GM06990 (cell line): ENCODE data around the gene ASCL2.

Experiments
- DNase-seq: peaks from one replicate; pipeline ENCODE4 v3.0.0-alpha.2; 2011; ENCODE audit not compliant: insufficient read length; ENCODE audit errors: extremely low read depth
- H3K27me3 ChIP-seq: replicated peaks from 2 replicates; pipeline ENCODE4 v1.6.0; 2011; ENCODE audit warnings: low read length; ENCODE audit not compliant: control insufficient read depth, insufficient read depth
- H3K36me3 ChIP-seq: 2 replicates; pipeline ENCODE4 v1.5.1; 2011; ENCODE audit warnings: low read length; ENCODE audit not compliant: control insufficient read depth, insufficient read depth
- H3K4me3 ChIP-seq: replicated peaks from 2 replicates; pipeline ENCODE4 v1.5.1; 2011; ENCODE audit warnings: low read depth, mild to moderate bottlenecking, control low read depth, low read length
- TF ChIP-seq, protein P1 (sequence below): IDR thresholded peaks from 2 replicates; pipeline ENCODE4 v1.5.1; 2011; ENCODE audit warnings: low read length, control low read depth, mild to moderate bottlenecking, inconsistent platforms; ENCODE audit not compliant: insufficient read depth, poor library complexity, severe bottlenecking

The ASCL2 gene

DNA sequence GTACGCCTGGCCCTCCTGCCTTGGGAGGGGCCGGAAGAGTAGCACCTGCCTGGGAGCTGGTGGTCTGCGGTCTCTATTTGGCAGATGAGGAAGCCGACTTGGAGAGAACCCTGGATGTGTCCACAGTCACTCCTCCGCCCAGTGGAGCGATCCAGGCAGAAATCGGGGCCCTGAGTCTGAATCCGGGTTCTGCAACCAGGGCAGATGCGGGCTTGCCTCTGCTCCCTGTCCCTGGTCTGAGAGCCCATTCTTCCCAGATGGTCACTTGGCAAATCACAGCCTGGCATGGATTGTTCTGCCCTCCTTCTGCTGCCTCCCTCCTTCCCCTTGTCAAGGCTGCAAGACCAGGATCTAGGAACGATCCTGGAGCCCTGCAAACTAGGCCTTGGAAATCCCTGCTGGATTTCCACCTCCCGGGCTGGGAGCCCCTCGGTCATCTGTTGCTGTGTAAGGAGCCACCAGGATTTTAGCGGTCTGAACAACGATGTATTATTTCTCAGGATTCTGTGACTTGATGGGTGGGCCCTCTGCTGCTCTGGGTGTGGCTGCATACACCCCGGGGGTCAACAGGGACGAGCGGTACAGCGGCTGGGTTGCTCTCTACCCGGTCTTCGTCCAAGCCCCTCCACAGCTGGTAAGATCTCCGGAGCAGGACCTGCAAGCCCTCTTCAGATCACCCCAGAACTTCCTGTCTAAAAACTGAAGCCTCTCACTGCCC, 2.0 kb upstream of the ASCL2 start:
- no peaks in the 10 kb centered on the region; the same call in 1 of the 2 replicates for H3K27me3 ChIP-seq
- DNase-seq, result no peak
- TF ChIP-seq, protein P1, sequence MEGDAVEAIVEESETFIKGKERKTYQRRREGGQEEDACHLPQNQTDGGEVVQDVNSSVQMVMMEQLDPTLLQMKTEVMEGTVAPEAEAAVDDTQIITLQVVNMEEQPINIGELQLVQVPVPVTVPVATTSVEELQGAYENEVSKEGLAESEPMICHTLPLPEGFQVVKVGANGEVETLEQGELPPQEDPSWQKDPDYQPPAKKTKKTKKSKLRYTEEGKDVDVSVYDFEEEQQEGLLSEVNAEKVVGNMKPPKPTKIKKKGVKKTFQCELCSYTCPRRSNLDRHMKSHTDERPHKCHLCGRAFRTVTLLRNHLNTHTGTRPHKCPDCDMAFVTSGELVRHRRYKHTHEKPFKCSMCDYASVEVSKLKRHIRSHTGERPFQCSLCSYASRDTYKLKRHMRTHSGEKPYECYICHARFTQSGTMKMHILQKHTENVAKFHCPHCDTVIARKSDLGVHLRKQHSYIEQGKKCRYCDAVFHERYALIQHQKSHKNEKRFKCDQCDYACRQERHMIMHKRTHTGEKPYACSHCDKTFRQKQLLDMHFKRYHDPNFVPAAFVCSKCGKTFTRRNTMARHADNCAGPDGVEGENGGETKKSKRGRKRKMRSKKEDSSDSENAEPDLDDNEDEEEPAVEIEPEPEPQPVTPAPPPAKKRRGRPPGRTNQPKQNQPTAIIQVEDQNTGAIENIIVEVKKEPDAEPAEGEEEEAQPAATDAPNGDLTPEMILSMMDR, result no peak

GRCh38 chr11:2271327-2272227, 1.2 kb upstream of the ASCL2 start:
- TF ChIP-seq, protein P1, result no peak
- Histone ChIP-seq H3K4me3 (no peak overlapping the region), H3K36me3 (no peaks in the 10 kb centered on the region), H3K27me3 (no peaks in the 10 kb centered on the region; the same call in 1 of the 2 replicates)
- no peak for DNase-seq

More for the DNA sequence above, 2.0 kb upstream of the ASCL2 start:
- no peaks in the 10 kb centered on the region for H3K36me3 ChIP-seq
- no peak overlapping the region for H3K4me3 ChIP-seq

- no peak for DNase-seq
- H3K4me3 ChIP-seq, result no peak overlapping the region
- no peaks in the 10 kb centered on the region; the same call in 1 of the 2 replicates for H3K27me3 ChIP-seq
- TF ChIP-seq, protein P1, result no peak
- H3K36me3 ChIP-seq, result no peaks in the 10 kb centered on the region
Measured at GRCh38 chr11:2271077-2271326, 614 bp upstream of the ASCL2 start.

DNA sequence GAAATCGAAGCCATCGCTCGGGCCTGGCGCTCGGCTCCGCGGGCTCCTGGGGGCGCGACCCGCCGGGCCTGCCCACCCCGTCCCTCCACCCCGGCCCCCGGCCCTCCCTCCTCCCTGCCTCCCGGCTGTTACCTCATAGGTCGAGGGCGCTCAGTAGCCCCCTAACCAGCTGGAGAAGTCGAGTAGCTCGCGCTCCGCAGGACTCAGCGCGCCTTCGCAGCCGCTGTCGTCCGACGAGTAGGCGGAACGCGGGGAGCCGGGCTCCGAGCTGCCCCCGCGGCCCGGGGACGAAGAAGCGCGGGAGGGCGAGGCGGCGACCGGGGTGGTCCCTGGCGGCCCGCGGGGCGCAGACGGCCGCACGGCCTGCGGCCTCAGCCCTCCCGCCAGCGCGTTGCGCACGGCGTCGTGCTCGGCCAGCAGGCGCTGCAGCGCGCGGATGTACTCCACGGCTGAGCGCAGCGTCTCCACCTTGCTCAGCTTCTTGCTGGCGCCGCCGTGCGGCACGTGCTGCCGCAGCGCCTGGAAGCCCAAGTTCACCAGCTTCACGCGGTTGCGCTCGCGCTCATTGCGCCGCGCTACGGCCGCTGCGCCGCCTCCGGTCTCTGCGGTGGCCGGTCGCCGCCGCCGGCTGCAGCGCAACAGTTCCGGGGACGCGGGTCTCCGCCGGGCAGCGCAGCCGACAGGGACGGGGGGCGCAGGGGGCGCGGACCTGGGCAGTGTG, 627 bp downstream of the ASCL2 start:
- TF ChIP-seq, protein P1, result no peak
- DNase-seq, result peak; percentile 34
- no peak overlapping the region for H3K4me3 ChIP-seq
- no peaks in the 10 kb centered on the region for H3K36me3 ChIP-seq
- H3K27me3 ChIP-seq, result no peaks in the 10 kb centered on the region; the same call in 1 of the 2 replicates

- H3K27me3 ChIP-seq, result no peaks in the 10 kb centered on the region; the same call in 1 of the 2 replicates
- DNase-seq, result peak; percentile 47
- no peaks in the 10 kb centered on the region for H3K36me3 ChIP-seq
- H3K4me3 ChIP-seq, result 0 out of 2 replicates have a peak overlapping the region, but pooled peaks have one; percentile 11
- TF ChIP-seq, protein P1, result no peak
Measured at GRCh38 chr11:2268729-2269600, 1.4 kb downstream of the ASCL2 start.
